CD14-positive monocyte (primary cell): ENCODE data around the gene SPAG9. TPM values are rescaled to one million over a fixed set of nuclear protein-coding genes. Genes with fewer than 3 reads are reported as not detected.

Experiments
- DNase-seq, 3 donors: peaks; one replicate each; pipeline ENCODE4 v3.0.0-alpha.2; 2011 to 2022
- H2AFZ ChIP-seq: 2 replicates; pipeline ENCODE4 v1.6.0; 2012; ENCODE audit warnings: mild to moderate bottlenecking, low read depth, low read length, inconsistent platforms; ENCODE audit not compliant: insufficient read depth, poor library complexity, severe bottlenecking
- H3K27ac ChIP-seq, 2 donors: 1 replicate in 1 of 2; 2 replicates in 1 of 2; pipeline ENCODE4 v1.5.1; 2012 to 2013; ENCODE audit warnings: low read length in 2 of 2, control low read depth in 1 of 2, inconsistent platforms in 1 of 2, low read depth in 1 of 2, mild to moderate bottlenecking in 1 of 2
- H3K27me3 ChIP-seq, 2 donors: one replicate each; pipeline versions ENCODE4 v1.6.0 to v1.6.1; 2011 to 2013; ENCODE audit warnings: low read length in 2 of 2; ENCODE audit not compliant: control insufficient read depth in 2 of 2, insufficient read depth in 2 of 2
- H3K36me3 ChIP-seq, 2 donors: replicated peaks in 1 of 2; 1 replicate in 1 of 2; 2 replicates in 1 of 2; pipeline versions ENCODE4 v1.5.1 to v1.6.1; 2012 to 2013; ENCODE audit warnings: low read length in 2 of 2, control low read depth in 1 of 2, inconsistent platforms in 1 of 2, mild to moderate bottlenecking in 1 of 2; ENCODE audit not compliant: insufficient read depth in 2 of 2, control insufficient read depth in 1 of 2
- H3K4me1 ChIP-seq, 2 donors: 1 replicate in 1 of 2; 2 replicates in 1 of 2; pipeline versions ENCODE4 v1.5.1 to v1.6.1; 2012 to 2013; ENCODE audit warnings: low read length in 2 of 2, control low read depth in 1 of 2, inconsistent platforms in 1 of 2, mild to moderate bottlenecking in 1 of 2, moderate library complexity in 1 of 2; ENCODE audit not compliant: insufficient read depth in 2 of 2, control insufficient read depth in 1 of 2
- H3K4me2 ChIP-seq: replicated peaks from 2 replicates; pipeline ENCODE3; 2012; ENCODE audit warnings: low read length, moderate library complexity, mild to moderate bottlenecking; ENCODE audit not compliant: poor library complexity, severe bottlenecking; ENCODE audit errors: extremely low read depth
- H3K4me3 ChIP-seq, 3 experiments: fragments of 200-600 bp in 1 of 3; sonication (generic) in 1 of 3; replicated peaks in 1 of 3; 1 replicate in 2 of 3; 2 replicates in 1 of 3; pipeline ENCODE4 v1.5.1; 2011 to 2013; ENCODE audit warnings: low read length in 3 of 3, mild to moderate bottlenecking in 3 of 3, control low read depth in 2 of 3, low read depth in 2 of 3, inconsistent platforms in 1 of 3, moderate library complexity in 1 of 3
- H3K79me2 ChIP-seq: 2 replicates; pipeline ENCODE4 v1.6.0; 2012; ENCODE audit warnings: mild to moderate bottlenecking, control low read depth, inconsistent platforms, low read length, moderate library complexity; ENCODE audit not compliant: insufficient read depth
- H3K9ac ChIP-seq: 2 replicates; pipeline ENCODE4 v1.6.0; 2017; ENCODE audit warnings: low read length, mild to moderate bottlenecking; ENCODE audit not compliant: insufficient read depth, poor library complexity, severe bottlenecking
- H3K9me3 ChIP-seq, 2 donors: replicated peaks in 1 of 2; 1 replicate in 1 of 2; 2 replicates in 1 of 2; pipeline versions ENCODE4 v1.5.1 to v1.6.1; 2012 to 2013; ENCODE audit warnings: low read length in 2 of 2, control low read depth in 1 of 2; ENCODE audit not compliant: control insufficient read depth in 1 of 2, insufficient read depth in 1 of 2
- H4K20me1 ChIP-seq: 2 replicates; pipeline ENCODE4 v1.6.0; 2012; ENCODE audit warnings: mild to moderate bottlenecking, low read length, control low read depth, moderate library complexity; ENCODE audit not compliant: insufficient read depth
- H3K27ac Mint-ChIP-seq, 7 donors: one replicate each; pipeline ENCODE4 v1.8.0; 2020; ENCODE audit warnings: mild to moderate bottlenecking in 7 of 7, mixed read lengths in 7 of 7, moderate library complexity in 6 of 7, inconsistent platforms in 2 of 7
- H3K27me3 Mint-ChIP-seq, 3 donors: one replicate each; pipeline ENCODE4 v1.8.0; 2021 to 2022; ENCODE audit warnings: low read depth in 3 of 3, mild to moderate bottlenecking in 3 of 3, mixed read lengths in 3 of 3, moderate library complexity in 3 of 3, inconsistent platforms in 1 of 3
- H3K36me3 Mint-ChIP-seq, 2 donors: one replicate each; pipeline ENCODE4 v1.8.0; 2020; ENCODE audit warnings: mixed read lengths in 2 of 2, inconsistent platforms in 1 of 2, mild to moderate bottlenecking in 1 of 2
- H3K4me1 Mint-ChIP-seq: one replicate; pipeline ENCODE4 v1.8.0; 2020; ENCODE audit warnings: mild to moderate bottlenecking, mixed read lengths
- H3K4me3 Mint-ChIP-seq, 2 donors: one replicate each; pipeline ENCODE4 v1.8.0; 2020; ENCODE audit warnings: mild to moderate bottlenecking in 2 of 2, mixed read lengths in 2 of 2, moderate library complexity in 1 of 2
- H3K9me3 Mint-ChIP-seq, 7 donors: one replicate each; pipeline ENCODE4 v1.8.0; 2020 to 2022; ENCODE audit warnings: mixed read lengths in 7 of 7, mild to moderate bottlenecking in 6 of 7, moderate library complexity in 6 of 7, inconsistent platforms in 2 of 7
- WGBS: methylation state at CpG from one replicate; pipeline ENCODE4 v1.1.5; 2013; ENCODE audit warnings: missing lambda C conversion rate; ENCODE audit not compliant: insufficient coverage; 5-methylcytosine and 5-hydroxymethylcytosine counted together
- intact Hi-C, 2 donors: fragments of 100-400 bp; cut with micrococcal nuclease; formaldehyde crosslinking; loops; one replicate each; pipeline versions ENCODE4 v1.15.0 to v1.15.1; 2023
- polyA plus RNA-seq, 3 donors: library from polyadenylated mRNA; depleted of rRNA in 1 of 3; unstranded in 2 of 3; stranded (reverse) in 1 of 3; fragments of 300-500 nt in 2 of 3; fragments of >200 nt in 1 of 3; fragmentation: Illumina TruSeq in 2 of 3; gene quantifications; 1 replicate in 2 of 3; 2 replicates in 1 of 3; pipeline ENCODE4 v1.2.3, GENCODE V29; 2012 to 2021
- TF ChIP-seq, protein P1 (sequence below): fragments of 200-600 bp; IDR thresholded peaks from one replicate; pipeline ENCODE4 v1.8.0; 2022; ENCODE audit warnings: antibody characterized with exemption, mild to moderate bottlenecking

Gene SPAG9
- polyA plus RNA-seq, 3 donors, result 4.9 to 33.1 (median 8.5) TPM

DNA sequence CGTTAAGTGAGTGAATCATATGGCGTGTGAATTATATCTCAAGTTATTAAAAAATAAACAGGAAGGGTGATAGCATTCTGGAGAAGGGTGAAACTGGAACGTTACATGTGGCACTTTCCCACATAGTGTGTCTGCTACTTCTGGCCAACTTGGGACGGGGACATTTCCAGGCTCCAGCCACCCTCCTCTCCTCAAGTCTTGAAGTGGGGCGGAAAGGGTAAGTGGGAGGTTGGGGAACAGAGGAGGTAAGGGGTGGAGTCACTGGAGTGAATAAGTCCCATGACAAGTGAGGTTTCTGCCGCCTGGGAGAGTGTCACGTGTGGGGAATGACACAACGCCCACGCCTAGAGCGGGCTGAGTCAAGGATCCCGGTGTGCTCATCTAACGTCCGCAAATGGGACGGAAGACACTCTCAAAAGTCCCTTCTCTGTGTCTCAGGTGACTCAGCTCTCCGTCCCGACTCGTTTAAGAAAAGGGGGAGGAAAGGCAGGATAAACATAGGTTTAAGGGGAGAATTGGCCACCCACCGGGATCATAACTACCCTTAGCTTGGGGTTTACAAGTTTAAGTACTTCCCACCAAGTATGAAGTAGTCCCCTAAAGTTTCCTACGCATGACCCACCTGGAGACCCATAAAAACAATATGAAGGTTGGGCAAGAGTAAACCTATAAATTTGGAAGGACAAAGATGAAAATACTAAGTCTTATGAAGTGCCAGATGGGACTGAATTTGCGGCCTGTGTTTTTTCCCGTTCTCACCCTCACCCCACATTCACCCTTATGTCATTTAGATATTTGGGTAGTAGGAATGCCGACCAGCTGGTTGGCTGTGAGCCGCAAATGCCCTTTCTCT, 1.2 kb upstream of the SPAG9 start:
- H3K27me3 Mint-ChIP-seq, result no peaks in the 10 kb centered on the region
- Histone ChIP-seq H3K4me1 (peaks cover 27 to 29% of the 10 kb centered on the region in 2 donors), H3K9ac (peak overlapping the region; percentile 99), H4K20me1 (peaks cover 33% of the 10 kb centered on the region), H3K9me3 (no peaks in the 10 kb centered on the region), H3K36me3 (no peaks in the 10 kb centered on the region), H2AFZ (peak overlapping the region; percentile 50), H3K4me3 (peak overlapping the region; percentile 64 to 87 (median 76)), H3K79me2 (peaks cover 37% of the 10 kb centered on the region), H3K27me3 (no peaks in the 10 kb centered on the region), H3K4me2 (peak overlapping the region; percentile 78), H3K27ac (peak overlapping the region; percentile 99 to 100)
- peaks cover 43% of the 10 kb centered on the region for H3K4me1 Mint-ChIP-seq
- peak; percentile 99 to 100 (median 99) for DNase-seq
- H3K4me3 Mint-ChIP-seq, result peak overlapping the region; percentile 83 to 95
- H3K27ac Mint-ChIP-seq, result peak overlapping the region; percentile 100
- H3K36me3 Mint-ChIP-seq, result peaks cover 0 to 8% of the 10 kb centered on the region in 2 donors
- intact Hi-C loops, result loop anchor here (2.0 to 5.0 kb wide), 3 partner anchors 31 to 140 kb away; partner anchors contain the start of genes MBTD1 (in 1 of the 2), NME1 (in 1 of the 2) and UTP18 (in 1 of the 2)
- H3K9me3 Mint-ChIP-seq, result peaks cover 0 to 2% (median 0%) of the 10 kb centered on the region in 7 donors
- TF ChIP-seq, protein P1, sequence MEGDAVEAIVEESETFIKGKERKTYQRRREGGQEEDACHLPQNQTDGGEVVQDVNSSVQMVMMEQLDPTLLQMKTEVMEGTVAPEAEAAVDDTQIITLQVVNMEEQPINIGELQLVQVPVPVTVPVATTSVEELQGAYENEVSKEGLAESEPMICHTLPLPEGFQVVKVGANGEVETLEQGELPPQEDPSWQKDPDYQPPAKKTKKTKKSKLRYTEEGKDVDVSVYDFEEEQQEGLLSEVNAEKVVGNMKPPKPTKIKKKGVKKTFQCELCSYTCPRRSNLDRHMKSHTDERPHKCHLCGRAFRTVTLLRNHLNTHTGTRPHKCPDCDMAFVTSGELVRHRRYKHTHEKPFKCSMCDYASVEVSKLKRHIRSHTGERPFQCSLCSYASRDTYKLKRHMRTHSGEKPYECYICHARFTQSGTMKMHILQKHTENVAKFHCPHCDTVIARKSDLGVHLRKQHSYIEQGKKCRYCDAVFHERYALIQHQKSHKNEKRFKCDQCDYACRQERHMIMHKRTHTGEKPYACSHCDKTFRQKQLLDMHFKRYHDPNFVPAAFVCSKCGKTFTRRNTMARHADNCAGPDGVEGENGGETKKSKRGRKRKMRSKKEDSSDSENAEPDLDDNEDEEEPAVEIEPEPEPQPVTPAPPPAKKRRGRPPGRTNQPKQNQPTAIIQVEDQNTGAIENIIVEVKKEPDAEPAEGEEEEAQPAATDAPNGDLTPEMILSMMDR, result no peak
- 0% methylated on average over 9 of the region's 23 CpGs for WGBS

DNA sequence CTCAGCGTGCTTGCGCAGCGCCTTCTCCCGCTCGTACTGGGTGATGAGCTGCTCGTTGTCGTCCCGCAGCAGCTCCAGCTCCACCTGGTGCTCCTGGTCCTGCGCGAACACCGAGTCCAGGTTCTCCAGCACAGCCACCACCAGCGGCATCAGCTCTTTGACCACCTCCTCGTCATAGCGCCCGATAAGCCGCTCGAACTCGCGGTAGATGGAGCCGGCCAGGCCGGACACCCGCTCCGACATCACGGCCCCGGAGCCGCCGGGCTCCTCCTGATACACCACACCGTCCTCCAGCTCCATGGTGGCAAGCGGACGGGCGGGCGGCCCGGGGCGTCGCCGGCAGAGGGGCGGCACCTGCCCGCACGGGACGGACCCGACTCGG, 320 bp downstream of the SPAG9 start:
- TF ChIP-seq, protein P1, result no peak
- intact Hi-C loops, result loop anchor here (1.0 to 5.0 kb wide), 4 partner anchors 32 to 142 kb away; partner anchors contain the start of genes NME1 (in 2 of the 2), MBTD1 (in 1 of the 2) and UTP18 (in 1 of the 2)
- Histone ChIP-seq H3K79me2 (peaks cover 52% of the 10 kb centered on the region), H3K36me3 (no peaks in the 10 kb centered on the region), H3K27me3 (no peaks in the 10 kb centered on the region), H3K9me3 (no peaks in the 10 kb centered on the region), H2AFZ (peak overlapping the region; percentile 50), H4K20me1 (peaks cover 48% of the 10 kb centered on the region), H3K4me1 (peaks cover 27 to 29% of the 10 kb centered on the region in 2 donors), H3K9ac (peak overlapping the region; percentile 99), H3K4me3 (peak overlapping the region; percentile 98 to 99 (median 99)), H3K4me2 (peak overlapping the region; percentile 87), H3K27ac (peak overlapping the region; percentile 98)
- no peak for DNase-seq
- WGBS, result under 1% methylated on average over 41 of the region's 42 CpGs
- Mint-ChIP-seq H3K4me1 (peaks cover 57% of the 10 kb centered on the region), H3K27ac (peak overlapping the region; percentile 97 to 100 (median 98)), H3K9me3 (no peaks in the 10 kb centered on the region), H3K27me3 (no peaks in the 10 kb centered on the region), H3K36me3 (peaks cover 4 to 16% of the 10 kb centered on the region in 2 donors), H3K4me3 (peak overlapping the region; percentile 94 to 97)
